HG03460 (cell line): ENCODE results near the gene CFAP58.

ENCODE experiments used
- ATAC-seq: cut with Tn5 transposase; IDR thresholded peaks from one replicate; pipeline ENCODE4 v1.9.1; 2021; ENCODE audit not compliant: unreplicated experiment

CFAP58 gene

DNA sequence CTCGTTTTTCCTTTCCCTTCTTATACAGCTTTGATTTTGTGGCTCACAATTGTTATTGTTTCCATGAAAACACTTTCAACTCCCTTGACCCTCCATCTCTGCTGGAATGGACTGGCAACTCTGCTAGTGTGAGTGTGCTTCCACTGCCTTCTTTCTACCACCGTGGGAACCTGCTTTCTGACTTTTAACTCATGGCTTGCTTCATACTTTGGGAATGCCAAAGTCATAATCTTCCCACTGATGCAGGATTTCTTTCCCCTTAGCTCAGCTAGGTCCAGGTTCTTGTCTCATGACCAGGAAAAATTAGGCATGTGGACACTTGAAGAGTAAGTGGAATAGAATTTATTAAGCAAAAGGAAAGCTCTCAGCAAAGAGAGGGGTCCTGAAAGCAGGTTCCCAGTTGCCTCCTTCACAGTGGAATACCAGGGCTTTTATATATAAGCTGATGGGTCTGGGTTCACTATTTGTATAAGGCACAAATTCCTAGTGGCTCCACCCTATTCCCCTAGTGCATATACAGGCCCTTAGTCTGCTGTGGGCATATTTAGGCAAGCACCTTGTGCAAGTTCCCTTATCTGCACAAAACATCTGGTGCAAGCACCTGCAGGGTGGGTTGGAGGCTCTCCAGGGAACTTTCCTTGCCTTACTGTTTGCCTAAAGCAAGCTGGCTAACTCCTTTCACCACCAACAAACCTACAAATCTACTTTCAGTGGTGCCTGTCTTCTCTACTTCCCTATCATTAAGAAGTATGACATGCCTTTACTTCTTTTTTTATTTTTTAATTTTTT is 119.5 kb downstream of the CFAP58 start:
- ATAC-seq: no peak

DNA sequence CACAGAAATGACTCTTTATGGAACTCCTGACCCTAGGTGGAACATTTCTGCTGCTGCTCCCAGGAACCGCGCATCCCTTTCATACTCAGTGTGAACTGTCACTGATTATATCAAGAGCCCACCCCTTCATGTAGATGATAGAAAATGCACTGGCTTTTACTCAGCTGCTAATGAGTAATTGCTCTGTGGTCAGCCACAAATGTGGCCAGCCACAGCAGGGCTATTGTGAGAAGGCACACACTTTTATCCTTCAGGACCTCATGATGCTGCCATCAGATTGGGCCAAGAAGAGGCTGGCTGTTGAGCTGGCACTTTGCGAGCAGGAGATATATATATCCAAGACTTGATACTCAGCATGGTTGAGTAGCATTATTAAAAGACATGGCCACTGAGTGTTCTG is 124.7 kb downstream of the CFAP58 start:
- ATAC-seq: no peak

DNA sequence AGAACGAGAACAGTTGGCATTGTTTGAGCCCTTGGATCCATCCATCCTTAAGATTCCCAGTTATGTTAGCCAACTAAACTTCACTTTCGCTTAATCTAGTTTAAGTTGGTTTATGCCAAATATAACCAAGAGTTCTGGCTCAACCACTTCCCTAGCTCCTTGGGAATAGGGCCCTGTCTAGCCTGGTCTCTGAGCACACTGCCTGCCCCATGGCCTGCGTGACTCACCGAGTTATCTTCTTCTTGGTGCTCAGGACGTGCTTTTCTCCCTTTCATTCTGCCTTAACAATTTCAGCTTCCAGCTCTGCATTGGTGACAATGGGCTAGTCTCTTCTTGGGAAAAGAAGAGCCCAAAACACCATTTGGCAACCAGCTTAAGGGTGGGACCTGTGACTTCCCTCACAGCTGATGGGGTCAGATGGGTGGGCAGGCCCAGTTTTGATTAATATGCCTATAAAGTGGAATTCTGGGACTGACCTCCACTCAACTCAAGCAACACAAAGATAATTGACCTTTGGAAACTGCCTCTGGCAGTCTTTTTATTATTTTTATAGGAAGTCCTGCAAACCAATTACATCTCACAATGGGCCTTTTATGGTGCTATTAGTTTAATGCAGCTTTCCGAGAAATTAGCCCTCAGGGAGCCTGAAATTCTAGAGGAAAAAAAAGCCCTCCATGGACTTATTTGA is 126.4 kb downstream of the CFAP58 start:
- ATAC-seq: no peak

DNA sequence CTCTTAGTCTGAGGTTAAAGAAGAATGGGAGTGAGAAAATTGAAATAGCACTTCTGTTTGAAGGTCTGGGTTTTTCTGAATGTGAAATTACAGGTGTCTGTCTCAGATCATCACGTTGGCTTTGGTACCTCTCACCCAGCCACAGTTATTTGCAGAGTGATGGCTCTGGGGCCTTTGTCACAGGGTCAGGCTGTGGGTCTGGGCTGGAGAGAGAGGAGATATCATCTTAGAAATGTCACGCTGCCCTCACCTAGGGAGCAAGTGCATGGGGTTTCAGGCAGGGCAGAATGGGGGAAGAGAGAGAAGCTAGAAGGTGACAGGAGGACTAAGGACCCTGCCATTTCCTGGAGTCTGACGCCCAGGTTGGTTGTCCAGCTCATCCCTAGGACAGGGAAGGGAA is 127.2 kb downstream of the CFAP58 start:
- no peak for ATAC-seq

DNA sequence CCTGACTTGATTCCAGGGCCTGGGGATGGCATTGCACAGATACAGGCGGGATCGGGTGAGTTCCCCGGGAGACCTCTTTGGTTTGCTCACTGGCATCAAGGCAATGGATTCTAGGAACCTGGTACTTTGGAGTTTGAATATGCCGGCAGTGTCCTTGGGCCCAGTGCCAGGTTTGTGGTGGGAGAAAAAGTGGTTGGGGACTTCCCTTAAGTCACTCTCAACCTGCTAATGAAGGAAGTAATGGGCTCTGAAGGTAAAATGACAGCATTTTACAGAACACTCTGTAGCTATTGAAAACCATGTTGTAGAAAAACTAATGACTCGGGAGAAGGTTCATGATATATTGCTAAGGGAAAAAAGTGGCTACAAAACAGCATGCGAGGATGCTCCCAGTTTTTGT is 129.9 kb downstream of the CFAP58 start:
- no peak for ATAC-seq

DNA sequence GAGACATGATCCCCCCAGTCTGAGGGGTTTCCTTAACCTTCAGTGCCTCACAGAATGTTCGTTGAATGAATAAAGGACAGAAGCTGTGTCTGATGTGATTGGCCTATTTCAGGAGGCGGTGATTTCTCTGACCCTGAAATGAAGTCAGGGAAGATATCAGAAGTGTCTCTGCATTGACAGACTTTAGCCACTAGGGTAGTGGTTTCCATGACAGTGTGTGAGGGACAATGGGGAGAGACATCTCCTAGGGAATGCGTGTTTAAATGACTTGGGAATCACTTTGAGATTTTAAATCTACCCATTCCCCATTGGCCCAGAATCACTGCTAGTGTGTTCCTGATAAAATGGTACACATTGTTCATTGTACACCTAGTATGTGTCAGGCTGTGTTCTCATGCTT is 132.0 kb downstream of the CFAP58 start:
- ATAC-seq: no peak

DNA sequence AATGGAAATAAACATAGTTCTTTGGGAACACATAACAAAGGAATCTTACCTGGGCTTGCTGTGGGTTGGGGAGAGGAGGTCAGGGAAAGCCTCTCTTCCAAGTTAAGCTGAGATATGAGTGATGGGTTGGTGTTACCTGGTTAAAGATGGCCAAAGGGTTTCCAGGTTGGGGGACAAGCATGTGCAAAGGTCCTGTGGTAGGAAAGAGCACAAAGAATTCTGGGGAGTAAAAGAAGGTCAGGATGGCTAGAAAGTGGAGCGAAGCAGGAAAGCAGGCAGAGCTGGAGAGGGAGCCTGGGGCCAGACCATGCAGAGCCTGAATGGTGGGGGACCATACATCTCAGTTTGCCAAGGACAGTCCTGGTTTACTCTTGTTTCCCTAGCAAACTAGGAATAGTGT is 133.2 kb downstream of the CFAP58 start:
- no peak for ATAC-seq

DNA sequence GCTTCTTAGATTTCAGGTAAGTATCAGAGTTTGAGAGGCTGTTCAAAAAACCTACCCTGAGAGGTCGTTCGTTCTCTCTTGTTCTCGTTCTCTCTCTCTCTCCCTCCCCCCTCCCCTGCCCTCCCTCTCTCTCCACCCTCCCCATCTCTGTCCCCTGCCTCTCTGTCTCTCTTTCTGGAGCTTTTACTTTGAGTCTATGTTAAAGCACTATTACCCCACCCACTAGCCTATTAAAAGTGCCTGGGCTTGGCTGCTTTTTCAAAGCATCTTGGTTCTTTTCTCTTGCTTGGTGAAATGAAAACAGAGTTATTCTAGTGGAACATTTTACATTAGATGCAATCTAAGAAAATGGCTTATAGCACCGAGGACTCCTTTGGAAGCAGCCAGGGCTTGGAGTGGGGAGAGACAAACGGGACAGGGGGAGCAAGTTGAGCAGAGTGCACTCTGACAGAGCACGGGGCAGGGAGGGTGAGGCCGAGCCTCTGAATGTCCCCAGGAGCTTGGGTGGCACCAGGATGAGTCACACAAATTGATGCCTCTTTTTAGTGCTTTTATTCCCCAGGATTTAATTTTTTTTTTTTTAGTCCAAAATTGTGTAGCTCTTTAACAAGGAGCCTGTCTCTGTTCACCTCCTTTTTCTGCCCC is 134.3 kb downstream of the CFAP58 start:
- ATAC-seq: no peak

DNA sequence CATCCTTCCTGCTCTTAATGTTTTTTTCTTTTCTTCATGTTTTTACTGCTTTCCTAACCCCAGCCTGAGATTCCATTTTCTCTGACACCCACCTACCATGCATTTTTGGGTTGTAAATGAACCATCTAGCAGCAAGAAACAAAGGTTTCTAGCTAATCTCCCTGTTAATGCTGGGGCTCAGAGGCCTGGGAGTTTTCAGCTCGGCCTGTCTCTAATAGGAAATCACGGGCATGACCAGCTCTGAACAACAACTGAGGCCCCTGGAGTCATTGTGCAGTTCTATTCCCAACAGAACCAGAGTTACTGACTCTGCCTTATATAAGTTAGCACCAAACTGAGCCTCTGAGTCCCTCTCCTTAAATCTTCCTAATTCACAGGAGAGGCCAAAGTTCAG is 134.8 kb downstream of the CFAP58 start:
- no peak for ATAC-seq

DNA sequence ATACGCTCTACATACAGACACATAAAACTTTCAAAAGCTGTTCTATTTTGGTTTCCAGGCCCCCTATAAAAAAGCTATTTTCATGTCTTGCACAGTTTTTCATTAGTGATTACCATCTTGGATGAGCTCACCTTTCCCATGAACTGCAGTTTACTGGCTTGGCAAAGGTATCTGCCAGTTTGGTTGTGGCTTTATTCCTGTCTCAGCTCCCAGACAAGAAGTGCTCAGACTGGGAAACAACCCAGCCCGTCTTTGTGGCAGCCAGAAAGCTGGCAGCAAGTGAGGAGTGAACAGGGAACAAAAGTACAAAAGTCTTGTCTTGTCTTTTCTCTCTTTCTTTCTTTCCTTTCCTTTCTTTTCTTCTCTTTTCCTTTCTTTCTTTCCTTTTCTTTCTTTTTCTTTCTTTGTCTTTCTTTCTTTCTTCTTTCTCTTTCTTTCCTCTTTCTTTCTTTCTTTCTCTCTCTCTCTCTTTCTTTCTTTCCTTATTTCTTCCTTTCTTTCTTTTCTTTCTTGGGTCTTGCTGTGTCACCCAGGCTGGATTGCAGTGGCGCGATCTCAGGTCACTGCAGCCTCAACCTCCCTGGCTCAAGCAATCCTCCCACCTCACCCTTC is 138.8 kb downstream of the CFAP58 start:
- ATAC-seq: no peak

DNA sequence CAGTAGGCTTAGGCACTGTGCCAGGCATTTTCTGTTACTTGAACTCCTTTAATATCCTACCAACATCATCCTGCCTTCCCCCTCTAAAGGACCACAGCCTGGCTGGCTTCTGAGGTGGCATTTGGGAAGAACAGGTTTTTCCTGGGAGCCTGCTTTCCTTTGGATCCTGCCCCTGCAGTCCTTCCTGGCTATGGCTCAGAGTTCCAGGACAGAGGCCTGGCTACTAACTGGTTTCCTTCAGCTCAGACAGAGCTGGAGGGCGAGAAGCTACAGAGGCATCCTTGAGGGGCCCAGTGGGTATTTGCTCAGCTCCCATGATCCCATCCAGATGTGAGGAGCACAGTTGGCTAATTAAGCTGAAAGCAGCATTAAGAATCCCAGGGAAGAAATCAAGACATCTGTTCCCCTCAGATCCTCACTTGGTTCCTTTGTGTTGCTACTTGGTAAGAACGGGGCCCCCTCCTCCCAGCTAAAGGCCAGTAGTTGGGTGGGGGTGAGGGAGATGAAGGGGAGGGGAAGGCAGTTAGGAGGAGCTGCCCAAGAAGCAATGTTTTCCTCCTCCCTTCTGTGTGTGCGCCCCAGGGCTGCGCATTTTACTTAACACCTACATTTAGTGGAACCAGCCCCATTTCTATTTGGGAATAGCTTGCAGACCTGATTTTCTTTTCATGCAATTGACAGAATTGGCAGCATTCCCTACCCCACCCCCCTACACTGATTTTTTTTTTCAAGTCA is 144.9 kb downstream of the CFAP58 start:
- ATAC-seq: no peak

DNA sequence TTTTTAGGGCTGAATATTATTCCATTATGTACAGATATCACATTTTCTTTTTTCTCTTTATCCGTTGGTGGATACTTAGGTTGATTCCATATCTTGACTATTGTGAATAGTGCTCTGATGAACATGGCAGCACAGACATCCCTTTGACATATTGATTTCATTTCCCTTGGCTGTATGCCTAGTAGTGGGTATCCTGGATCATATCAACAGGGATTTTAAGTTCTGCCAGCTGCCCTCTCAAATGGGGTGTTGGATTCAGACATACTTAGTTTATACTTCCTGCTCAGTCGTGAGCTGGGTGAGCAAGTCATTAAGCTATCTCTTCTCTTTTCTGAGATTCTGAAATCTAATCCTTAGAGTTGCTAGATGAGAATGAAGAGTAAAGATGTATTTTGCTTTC is 147.8 kb downstream of the CFAP58 start:
- no peak for ATAC-seq

DNA sequence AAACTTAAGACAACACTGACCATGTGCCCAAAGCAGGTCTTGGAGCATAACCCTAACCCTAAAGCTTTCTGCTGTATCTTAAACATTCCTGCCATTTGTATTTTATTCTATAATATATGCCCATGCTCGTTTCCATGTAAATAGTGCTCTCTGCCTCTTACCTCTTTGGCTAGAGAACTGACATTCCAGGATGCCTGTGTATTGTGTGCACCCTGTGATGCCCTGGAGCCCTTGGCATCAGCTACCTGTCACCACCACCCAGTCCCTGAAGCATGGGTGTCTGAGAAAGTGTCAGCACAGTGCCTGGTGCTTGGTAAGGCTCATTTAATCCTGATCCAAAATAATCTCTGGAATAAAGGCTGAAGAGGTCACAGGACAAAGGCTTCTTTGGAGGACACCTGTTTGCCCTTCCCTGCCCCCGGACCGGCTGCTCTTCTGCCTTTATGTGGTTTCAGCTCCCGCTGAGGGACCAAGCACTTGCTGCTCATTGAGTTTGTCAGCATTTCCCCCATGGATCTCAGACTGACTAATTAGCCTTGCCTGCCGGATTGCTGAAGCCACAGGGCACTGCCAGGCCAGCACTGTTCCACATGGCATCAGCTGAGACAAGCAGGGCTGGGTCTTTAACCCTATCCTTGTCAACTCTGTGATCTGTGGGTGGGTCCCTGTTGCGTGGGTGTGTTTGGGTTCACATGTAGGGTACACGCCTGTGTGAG is 148.4 kb downstream of the CFAP58 start:
- ATAC-seq: no peak

DNA sequence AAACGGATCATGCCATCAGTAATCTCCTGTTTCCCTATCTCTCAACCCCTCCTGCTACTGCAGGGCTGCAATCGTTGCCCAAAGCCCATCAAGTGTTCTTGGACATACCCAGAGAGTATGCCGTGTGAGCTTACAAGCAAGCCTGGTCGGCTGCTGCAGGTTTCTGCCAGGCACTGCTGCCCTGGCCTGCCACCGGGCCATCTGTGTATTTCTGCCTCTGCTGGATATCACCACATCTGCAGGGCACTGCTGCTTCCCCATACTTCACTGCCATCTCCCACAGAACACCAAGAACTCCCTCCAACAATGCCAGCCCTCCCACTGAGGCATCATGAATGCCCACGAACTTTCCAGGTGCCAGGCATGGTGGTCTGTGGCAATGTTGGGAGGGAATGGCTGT is 149.3 kb downstream of the CFAP58 start:
- no peak for ATAC-seq
